ENCODE data around the gene KCTD17. TPM values are rescaled to one million over a fixed set of nuclear protein-coding genes. Genes with fewer than 3 reads are reported as not detected.

KCTD17 gene
- total and polyA plus RNA-seq, 2 experiments from 2014 or later: 38.4 to 49.5 TPM

- Histone ChIP-seq H3K36me3 (no peaks in the 10 kb centered on the region), H3K27ac (no peak overlapping the region), H3K27me3 (no peaks in the 10 kb centered on the region), H3K4me1 (ENCODE audit: low read depth) (no peaks in the 10 kb centered on the region), H3K9me3 (ENCODE audit: low read depth) (no peaks in the 10 kb centered on the region), H3K4me3 (no peak overlapping the region)
- no peak for TF ChIP-seq CTCF (IDR thresholded peaks at IDR 0.05; ENCODE audit: low read depth, low read length)
- no peak for DNase-seq (ENCODE audit: low read depth in 1 of 2, low spot score in 1 of 2)
These were observed 34.2 kb upstream of the KCTD17 start for GRCh38 chr22:37017356-37017755.

GRCh38 chr22:37018086-37018814, 33.3 kb upstream of the KCTD17 start:
- no peaks in the 10 kb centered on the region for H3K27me3 ChIP-seq
- H3K36me3 ChIP-seq: no peaks in the 10 kb centered on the region
- peak overlapping the region; percentile 53 for H3K4me3 ChIP-seq
- TF ChIP-seq CTCF (IDR thresholded peaks at IDR 0.05; ENCODE audit: low read depth, low read length): no peak
- no peaks in the 10 kb centered on the region for H3K9me3 ChIP-seq (ENCODE audit: low read depth)
- no peak for DNase-seq (ENCODE audit: low read depth in 1 of 2, low spot score in 1 of 2)
- no peaks in the 10 kb centered on the region for H3K4me1 ChIP-seq (ENCODE audit: low read depth)
- peak overlapping the region; percentile 95 for H3K27ac ChIP-seq

GRCh38 chr22:37018815-37019308, 32.7 kb upstream of the KCTD17 start:
- H3K27ac ChIP-seq: peak overlapping the region; percentile 95
- no peaks in the 10 kb centered on the region for H3K36me3 ChIP-seq
- H3K9me3 ChIP-seq (ENCODE audit: low read depth): no peaks in the 10 kb centered on the region
- H3K4me1 ChIP-seq (ENCODE audit: low read depth): no peaks in the 10 kb centered on the region
- no peak for TF ChIP-seq CTCF (IDR thresholded peaks at IDR 0.05; ENCODE audit: low read depth, low read length)
- no peaks in the 10 kb centered on the region for H3K27me3 ChIP-seq
- peak; percentile 61 to 65 for DNase-seq (ENCODE audit: low read depth in 1 of 2, low spot score in 1 of 2)
- H3K4me3 ChIP-seq: peak overlapping the region; percentile 53

GRCh38 chr22:37019309-37020191, 32.0 kb upstream of the KCTD17 start, which contains the start of the genes MPST and TST:
Gene MPST (plus strand): TSS chr22:37019742. CDS start chr22:37019837, 95 bp downstream.
Gene TST (minus strand): TSS chr22:37019447. CDS start chr22:37018732, 715 bp downstream.
- TF ChIP-seq CTCF (IDR thresholded peaks at IDR 0.05; ENCODE audit: low read depth, low read length): no peak
- no peaks in the 10 kb centered on the region for H3K4me1 ChIP-seq (ENCODE audit: low read depth)
- H3K4me3 ChIP-seq: peak within 1 kb of the TSS; percentile 53
- H3K36me3 ChIP-seq: peaks cover 2% of the 10 kb centered on the region
- peak; percentile 77 to 91 for DNase-seq (ENCODE audit: low read depth in 1 of 2, low spot score in 1 of 2)
- peak within 1 kb of the TSS; percentile 95 for H3K27ac ChIP-seq
- H3K27me3 ChIP-seq: no peaks in the 10 kb centered on the region
- no peaks in the 10 kb centered on the region for H3K9me3 ChIP-seq (ENCODE audit: low read depth)

- Histone ChIP-seq H3K27ac (peak overlapping the region; percentile 95), H3K27me3 (no peaks in the 10 kb centered on the region), H3K36me3 (peaks cover 3% of the 10 kb centered on the region), H3K4me1 (ENCODE audit: low read depth) (no peaks in the 10 kb centered on the region), H3K4me3 (peak overlapping the region; percentile 53), H3K9me3 (ENCODE audit: low read depth) (no peaks in the 10 kb centered on the region)
- TF ChIP-seq CTCF (IDR thresholded peaks at IDR 0.05; ENCODE audit: low read depth, low read length): no peak
- DNase-seq (ENCODE audit: low read depth in 1 of 2, low spot score in 1 of 2): peak; percentile 42 to 57
These were observed 31.4 kb upstream of the KCTD17 start for GRCh38 chr22:37020192-37020479.

Data from cardiac muscle cell (in vitro differentiated cells and primary cell).